Transverse colon (tissue), 4 donors: Measurements from ENCODE around the gene UBLCP1. TPM values are rescaled to one million over a fixed set of nuclear protein-coding genes. Genes with fewer than 3 reads are reported as not detected.

ENCODE experiments used
- DNase-seq: peaks from one replicate; pipeline ENCODE4 v3.0.0-alpha.2; 2019
- H3K27ac ChIP-seq, 4 donors: fragments of 200-600 bp; sonication (generic); 2 replicates each; pipeline ENCODE4 v1.5.1; 2016 to 2018; ENCODE audit warnings: inconsistent platforms in 4 of 4
- H3K27me3 ChIP-seq: fragments of 200-600 bp; sonication (generic); 2 replicates; pipeline ENCODE4 v1.5.1; 2017; ENCODE audit warnings: inconsistent platforms
- H3K36me3 ChIP-seq, 4 donors: fragments of 200-600 bp; sonication (generic); 2 replicates each; pipeline ENCODE4 v1.5.1; 2017 to 2019; ENCODE audit warnings: inconsistent platforms in 4 of 4
- H3K4me1 ChIP-seq, 4 donors: fragments of 200-600 bp; sonication (generic); 2 replicates each; pipeline ENCODE4 v1.5.1; 2017 to 2020; ENCODE audit warnings: inconsistent platforms in 4 of 4
- H3K4me3 ChIP-seq, 4 donors: fragments of 200-600 bp; sonication (generic); 1 replicate in 1 of 4; 2 replicates in 3 of 4; pipeline versions ENCODE4 v1.5.1 to v1.6.1; 2017 to 2019; ENCODE audit warnings: inconsistent platforms in 4 of 4
- H3K9me3 ChIP-seq, 2 donors: fragments of 200-600 bp; sonication (generic); 2 replicates each; pipeline ENCODE4 v1.5.1; 2017 to 2019; ENCODE audit warnings: inconsistent platforms in 2 of 2
- CTCF ChIP-seq, 5 experiments: fragments of 200-600 bp in 3 of 5; fragments of 450-650 bp in 2 of 5; sonication (generic) in 3 of 5; IDR thresholded peaks; 1 replicate in 2 of 5; 2 replicates in 3 of 5; pipeline ENCODE4 v1.5.1; 2016 to 2017; ENCODE audit warnings: antibody characterized with exemption in 5 of 5, inconsistent platforms in 3 of 5, mild to moderate bottlenecking in 2 of 5, moderate library complexity in 1 of 5
- EP300 ChIP-seq: sonication (generic); formaldehyde crosslinking; IDR thresholded peaks from one replicate; pipeline ENCODE4 v1.6.1; 2017; ENCODE audit warnings: antibody characterized with exemption, low read depth
- POLR2A ChIP-seq: fragments of 450-650 bp; IDR thresholded peaks from one replicate; pipeline ENCODE4 v1.6.1; 2016; ENCODE audit warnings: antibody characterized with exemption, mild to moderate bottlenecking, moderate library complexity
- POLR2AphosphoS5 ChIP-seq, 3 donors: sonication (generic); formaldehyde crosslinking; IDR thresholded peaks; one replicate each; pipeline ENCODE4 v1.6.1; 2016; ENCODE audit warnings: antibody characterized with exemption in 3 of 3
- WGBS, 2 donors: methylation state at CpG; one replicate each; pipeline ENCODE4 v1.1.5; 2018; ENCODE audit warnings: low coverage in 1 of 2; 5-methylcytosine and 5-hydroxymethylcytosine counted together
- in situ Hi-C, 4 donors: fragments of 200-750 bp; cut with MboI; loops; one replicate each; pipeline versions ENCODE4 v1.15.0 to v1.15.1; 2017; ENCODE audit warnings: low sequenced_read_pairs in 3 of 4, low pct_ligation_motif_present in 1 of 4, low pct_unique_long_range_greater_than_20kb in 1 of 4
- intact Hi-C: fragments of 100-400 bp; cut with DNase I; formaldehyde crosslinking; loops from one replicate; pipeline ENCODE4 v1.15.1; 2023; ENCODE audit warnings: low total_unique reads
- total RNA-seq, 4 donors: library from RNA; depleted of rRNA; stranded (reverse); fragments of >200 nt; gene quantifications; one replicate each; pipeline ENCODE4 v1.1.0, GENCODE V29; 2016

The UBLCP1 gene
- total RNA-seq, 4 donors from 2014 or later, result 2.2 to 15.2 (median 8.8) TPM

GRCh38 chr5:159311063-159311462 lies 48.0 kb downstream of the UBLCP1 start:
- DNase-seq, result no peak
- no peak for TF ChIP-seq CTCF (IDR thresholded peaks at IDR 0.05)
- TF ChIP-seq POLR2AphosphoS5 (IDR thresholded peaks at IDR 0.05), result no peak
- TF ChIP-seq EP300, result no peak
- TF ChIP-seq POLR2A, result no peak
- Histone ChIP-seq H3K27ac (no peak overlapping the region), H3K4me1 (peaks cover 0 to 11% (median 4%) of the 10 kb centered on the region in 4 donors), H3K9me3 (no peaks in the 10 kb centered on the region), H3K36me3 (no peaks in the 10 kb centered on the region), H3K27me3 (peaks cover 37% of the 10 kb centered on the region), H3K4me3 (peak overlapping the region in 3 of 4 donors; percentile 6 to 42 (median 9))
- in situ Hi-C loops (loop anchor here in 2 of 4 donors (10.0 to 25.0 kb wide), 2 partner anchors 156 to 676 kb away; no protein-coding TSS in a partner anchor), intact Hi-C loops (no loop called here)
- WGBS, 2 donors, result 28 to 35% methylated on average over 7 of the region's 7 CpGs

- Histone ChIP-seq H3K27me3 (peaks cover 37% of the 10 kb centered on the region), H3K4me1 (peaks cover 0 to 11% (median 4%) of the 10 kb centered on the region in 4 donors), H3K27ac (no peak overlapping the region), H3K36me3 (no peaks in the 10 kb centered on the region), H3K9me3 (no peaks in the 10 kb centered on the region), H3K4me3 (no peak overlapping the region)
- in situ Hi-C loops, result loop anchor here in 2 of 4 donors (10.0 to 25.0 kb wide), 2 partner anchors 158 to 674 kb away; no protein-coding TSS in a partner anchor
- DNase-seq, result no peak
- WGBS, 2 donors, result 85 to 91% methylated on average over 2 of the region's 2 CpGs
- intact Hi-C loops, result no loop called here
- TF ChIP-seq CTCF (IDR thresholded peaks at IDR 0.05) (no peak), EP300 (no peak), POLR2AphosphoS5 (IDR thresholded peaks at IDR 0.05) (no peak), POLR2A (no peak)
These were observed 50.1 kb downstream of the UBLCP1 start for GRCh38 chr5:159313197-159313596.

- intact Hi-C loops, result loop anchor here (5.0 kb wide), 1 partner anchor 654 kb away; no protein-coding TSS in a partner anchor
- in situ Hi-C loops, result loop anchor here in 2 of 4 donors (10.0 to 25.0 kb wide), 2 partner anchors 162 to 671 kb away; no protein-coding TSS in a partner anchor
- WGBS, 2 donors, result 85% methylated on average over 3 to 9 of the region's 9 CpGs
These were observed 53.7 kb downstream of the UBLCP1 start for GRCh38 chr5:159316519-159317383.

More at GRCh38 chr5:159316519-159317383, 53.7 kb downstream of the UBLCP1 start:
- Histone ChIP-seq H3K4me3 (no peak overlapping the region), H3K4me1 (no peaks in the 10 kb centered on the region), H3K9me3 (no peaks in the 10 kb centered on the region), H3K27ac (no peak overlapping the region), H3K27me3 (peaks cover 6% of the 10 kb centered on the region), H3K36me3 (no peaks in the 10 kb centered on the region)
- DNase-seq, result peak; percentile 41
- TF ChIP-seq POLR2AphosphoS5 (IDR thresholded peaks at IDR 0.05) (no peak), CTCF (IDR thresholded peaks at IDR 0.05) (peak; percentile 33 to 55 (median 50))
